Activated CD4-positive, alpha-beta T cell treated with anti-CD3 and anti-CD28 coated beads for 48 hours (primary cell): ENCODE data around the gene HOOK1.
A peak's percentile ranks its signal among the peaks of the same experiment; 100 is the strongest.
"Not testable (repeated sequence)": the region's sequence is repeated elsewhere in the genome, so short reads cannot be mapped to it uniquely, and the experiment has no call there.

Experiments used
- DNase-seq: peaks from one replicate; pipeline ENCODE4 v3.0.0-alpha.2; 2020

The HOOK1 gene

GRCh38 chr1:59897165-59897564, 82.4 kb downstream of the HOOK1 start:
- no peak for DNase-seq

GRCh38 chr1:59898927-59899326, 84.2 kb downstream of the HOOK1 start:
- DNase-seq: no peak

- no peak for DNase-seq
These were observed 85.9 kb downstream of the HOOK1 start for GRCh38 chr1:59900640-59901039.

- no peak for DNase-seq
These were observed 87.1 kb downstream of the HOOK1 start for GRCh38 chr1:59901770-59902388.

- peak; percentile 30 for DNase-seq
These were observed 88.5 kb downstream of the HOOK1 start for GRCh38 chr1:59903141-59903754.

GRCh38 chr1:59906931-59907330, 92.2 kb downstream of the HOOK1 start:
- no peak for DNase-seq

GRCh38 chr1:59908084-59908483, 93.3 kb downstream of the HOOK1 start:
- no peak for DNase-seq

- no peak for DNase-seq
These were observed 93.9 kb downstream of the HOOK1 start for GRCh38 chr1:59908682-59909081.

- not testable (repeated sequence) for DNase-seq
These were observed 100.1 kb downstream of the HOOK1 start for GRCh38 chr1:59914791-59915286.

- DNase-seq: no peak
These were observed 100.8 kb downstream of the HOOK1 start for GRCh38 chr1:59915516-59915915.

GRCh38 chr1:59917026-59917784, 102.5 kb downstream of the HOOK1 start:
- DNase-seq: no peak

GRCh38 chr1:59917785-59918180, 103.0 kb downstream of the HOOK1 start:
- no peak for DNase-seq

GRCh38 chr1:59919746-59920145, 105.0 kb downstream of the HOOK1 start:
- no peak for DNase-seq

GRCh38 chr1:59921258-59921899, 106.6 kb downstream of the HOOK1 start:
- not testable (repeated sequence) for DNase-seq

- no peak for DNase-seq
These were observed 109.9 kb downstream of the HOOK1 start for GRCh38 chr1:59924653-59925052.
